Measurements from ENCODE around the gene APOO. TPM values are rescaled to one million over a fixed set of nuclear protein-coding genes. Genes with fewer than 3 reads are reported as not detected.

The APOO gene
- total RNA-seq, 1 experiment from 2014 or later, result 95.3 TPM

- Histone ChIP-seq H2BK5ac (ENCODE audit: insufficient read length, low read length) (no peak overlapping the region), H2BK20ac (ENCODE audit: low read depth, low read length, poor library complexity, severe bottlenecking) (no peak overlapping the region), H3K23ac (ENCODE audit: insufficient read length, low read depth, low read length) (no peak overlapping the region), H3K18ac (ENCODE audit: insufficient read length, low read depth, low read length) (no peak overlapping the region), H3K23me2 (ENCODE audit: insufficient read length, low read depth, low read length, poor library complexity, severe bottlenecking) (no peaks in the 10 kb centered on the region), H2BK15ac (ENCODE audit: low read depth, low read length) (no peak overlapping the region), H3K79me2 (ENCODE audit: insufficient read depth, low read length) (no peaks in the 10 kb centered on the region), H2BK12ac (ENCODE audit: insufficient read length, low read depth, low read length) (no peak overlapping the region), H3K9me3 (ENCODE audit: control insufficient read depth, low read depth, low read length) (no peaks in the 10 kb centered on the region), H3K4ac (ENCODE audit: low read depth, low read length) (no peak overlapping the region), H4K8ac (replicated peaks; ENCODE audit: insufficient read length, low read depth, low read length) (no peak overlapping the region), H3K56ac (ENCODE audit: insufficient read length, low read depth, low read length) (no peak overlapping the region), H4K20me1 (ENCODE audit: control insufficient read depth, insufficient read depth, insufficient read length) (no peaks in the 10 kb centered on the region), H3K9ac (ENCODE audit: extremely low read depth, insufficient read length, low read length) (no peak overlapping the region), H2BK120ac (ENCODE audit: low read depth, low read length, poor library complexity, severe bottlenecking) (no peak overlapping the region), H4K91ac (ENCODE audit: insufficient read length, low read depth, low read length) (no peak overlapping the region), H3K14ac (ENCODE audit: insufficient read depth, low read length) (no peak overlapping the region), H4K5ac (ENCODE audit: insufficient read length, low read depth, low read length) (no peak overlapping the region), H3K4me2 (ENCODE audit: insufficient read depth, insufficient read length, low read length) (no peak overlapping the region), H3K27me3 (ENCODE audit: insufficient read depth, low read length) (no peaks in the 10 kb centered on the region), H3K27ac (ENCODE audit: insufficient read length, low read depth, low read length) (no peak overlapping the region), H2AK5ac (ENCODE audit: insufficient read length, low read length) (no peak overlapping the region), H3T11ph (ENCODE audit: low read length) (no peak overlapping the region), H3K79me1 (ENCODE audit: insufficient read depth, low read depth, low read length, poor library complexity, severe bottlenecking) (no peaks in the 10 kb centered on the region), H2AFZ (ENCODE audit: low read length) (no peak overlapping the region), H3K4me1 (ENCODE audit: insufficient read depth, low read length) (no peaks in the 10 kb centered on the region)
- DNase-seq, result no peak
- no peaks in the 10 kb centered on the region for H3K9me3 Mint-ChIP-seq
- H3K4me1 Mint-ChIP-seq, result no peaks in the 10 kb centered on the region
- no peak for TF ChIP-seq CTCF (conservative IDR thresholded peaks at IDR 0.05)
- H3K27me3 Mint-ChIP-seq (ENCODE audit: low read depth), result no peaks in the 10 kb centered on the region
- no peak overlapping the region; a peak in 1 of 7 replicates for H3K27ac Mint-ChIP-seq
- no peaks in the 10 kb centered on the region; a peak in 1 of 7 replicates for H3K36me3 Mint-ChIP-seq (ENCODE audit: insufficient read depth in 1 of 3, low read depth in 3 of 3)
- H3K4me3 Mint-ChIP-seq, result no peak overlapping the region
These were observed 81.1 kb downstream of the APOO start for GRCh38 chrX:23826653-23827052.

Data from H9 (cell line).